SKM-1 treated with dmso at 0.1 percent for 144 hours (cell line): ENCODE data around the gene GKN2.
A peak's percentile ranks its signal among the peaks of the same experiment; 100 is the strongest.

Source experiments
- DNase-seq: peaks from one replicate; lab custom pipeline; 2025; ENCODE audit not compliant: unreplicated experiment; lab: John Stamatoyannopoulos, UW

The GKN2 gene

GRCh38 chr2:68921646-68922045, 31.0 kb downstream of the GKN2 start:
- no peak for DNase-seq

GRCh38 chr2:68920481-68921170, 32.1 kb downstream of the GKN2 start:
- DNase-seq = no peak

- DNase-seq = no peak
Measured at GRCh38 chr2:68918497-68918896, 34.2 kb downstream of the GKN2 start.

- DNase-seq = no peak
Measured at GRCh38 chr2:68917034-68917718, 35.5 kb downstream of the GKN2 start.

GRCh38 chr2:68916226-68916625, 36.5 kb downstream of the GKN2 start:
- no peak for DNase-seq

- DNase-seq = no peak
Measured at GRCh38 chr2:68915393-68915792, 37.3 kb downstream of the GKN2 start.

- no peak for DNase-seq
Measured at GRCh38 chr2:68913359-68913758, 39.3 kb downstream of the GKN2 start.

GRCh38 chr2:68912732-68913131, 40.0 kb downstream of the GKN2 start:
- DNase-seq = peak; percentile 7

GRCh38 chr2:68912111-68912510, 40.6 kb downstream of the GKN2 start:
- DNase-seq = no peak

GRCh38 chr2:68911709-68912108, 41.0 kb downstream of the GKN2 start:
- no peak for DNase-seq

GRCh38 chr2:68911246-68911645, 41.4 kb downstream of the GKN2 start:
- no peak for DNase-seq

- peak; percentile 60 for DNase-seq
Measured at GRCh38 chr2:68909793-68910674, 42.7 kb downstream of the GKN2 start.

- DNase-seq = peak; percentile 62
Measured at GRCh38 chr2:68908392-68908970, 44.2 kb downstream of the GKN2 start.

GRCh38 chr2:68907920-68908253, 44.8 kb downstream of the GKN2 start:
- DNase-seq = no peak

- DNase-seq = no peak
Measured at GRCh38 chr2:68907232-68907919, 45.3 kb downstream of the GKN2 start.

- DNase-seq = no peak
Measured at GRCh38 chr2:68906716-68907115, 46.0 kb downstream of the GKN2 start.

GRCh38 chr2:68905116-68905515, 47.6 kb downstream of the GKN2 start:
- no peak for DNase-seq

GRCh38 chr2:68901561-68901960, 51.1 kb downstream of the GKN2 start:
- no peak for DNase-seq

GRCh38 chr2:68901199-68901514, 51.5 kb downstream of the GKN2 start:
- DNase-seq = peak; percentile 34

GRCh38 chr2:68900496-68901198, 52.0 kb downstream of the GKN2 start:
- DNase-seq = peak; percentile 51
